GM15510 (cell line): ENCODE results near the gene SGMS1.

Experiments used
- POLR2A ChIP-seq: IDR thresholded peaks from 3 replicates; pipeline ENCODE4 v1.6.1; 2011; ENCODE audit warnings: borderline replicate concordance; ENCODE audit not compliant: insufficient read length; ENCODE audit errors: extremely low read depth

The SGMS1 gene

DNA sequence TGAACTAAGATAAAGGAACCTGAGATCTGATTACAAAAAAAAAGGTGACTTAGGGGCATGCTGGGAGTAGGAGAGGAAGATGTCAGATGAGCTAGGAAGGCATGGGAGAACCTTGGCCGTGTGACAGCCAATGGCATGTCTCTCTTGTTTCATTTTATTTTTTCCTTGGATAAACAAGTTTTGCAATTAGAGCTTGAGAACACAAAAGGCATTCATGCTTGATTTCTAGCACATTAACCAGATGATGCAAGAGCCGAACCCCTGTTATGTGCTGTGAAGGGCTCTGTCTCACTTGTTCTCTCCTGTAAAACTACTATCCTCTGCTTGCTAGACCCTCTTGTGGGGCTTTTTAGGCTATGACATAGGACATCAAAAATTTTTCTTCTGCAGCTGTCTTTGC, 238.1 kb downstream of the SGMS1 start:
- no peak for TF ChIP-seq POLR2A

DNA sequence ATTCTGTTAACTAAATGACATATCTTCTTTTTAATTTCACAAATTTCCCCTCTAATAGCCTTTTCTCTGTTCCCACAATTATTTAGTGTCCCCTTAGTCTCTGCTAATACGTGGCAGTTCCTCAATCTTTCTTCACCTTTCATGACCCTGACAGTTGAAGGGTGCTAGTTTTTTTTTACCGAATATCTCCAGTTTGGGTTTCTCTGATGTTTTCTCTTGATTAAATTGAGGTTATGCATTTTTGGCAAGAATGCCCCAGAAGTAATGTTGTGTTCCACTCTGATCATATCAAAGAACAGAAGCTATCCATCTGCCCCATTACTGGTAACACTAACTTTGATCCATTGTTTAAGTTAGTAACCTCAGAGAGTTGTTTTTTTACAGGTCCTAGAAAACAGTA, 238.9 kb downstream of the SGMS1 start:
- no peak for TF ChIP-seq POLR2A

DNA sequence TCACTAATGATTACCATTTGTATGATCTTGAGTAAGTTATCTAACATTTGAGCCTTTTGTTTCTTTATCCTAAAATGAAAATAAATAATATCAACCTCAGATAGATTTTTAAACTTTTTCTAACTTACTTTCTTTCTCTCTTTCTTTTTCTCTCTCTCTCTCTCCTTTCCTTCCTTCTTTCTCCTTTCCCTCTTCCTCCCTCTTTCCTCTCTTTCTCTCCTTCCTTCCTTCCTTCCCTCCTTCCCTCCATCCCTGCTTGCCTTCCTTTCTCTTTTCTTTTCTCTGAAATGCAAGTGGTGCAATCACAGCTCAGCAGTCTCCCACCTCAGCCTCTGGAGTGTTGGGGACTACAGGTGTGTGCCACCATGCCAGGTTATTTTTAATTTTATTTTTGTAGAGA, 239.5 kb downstream of the SGMS1 start:
- TF ChIP-seq POLR2A = no peak

DNA sequence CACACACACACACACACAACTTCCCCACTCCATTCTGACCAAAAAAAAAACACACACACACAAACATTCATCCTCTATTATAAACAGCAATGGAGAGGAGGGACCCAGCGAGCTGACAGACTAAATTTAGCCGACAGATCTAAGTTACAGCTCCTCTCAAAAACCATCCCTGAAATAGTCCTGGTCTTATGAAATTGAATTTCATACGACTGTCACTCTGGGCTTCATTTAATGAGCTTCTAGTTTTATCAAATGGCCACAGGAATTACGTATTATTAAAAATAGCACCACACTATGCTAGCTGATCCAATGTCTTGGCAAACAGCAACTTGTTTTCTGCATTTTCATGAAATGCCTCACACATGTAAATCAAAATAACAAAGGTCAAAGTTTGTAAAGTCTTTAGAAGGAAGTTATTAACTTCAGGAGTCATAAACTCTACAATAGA, 241.2 kb downstream of the SGMS1 start:
- TF ChIP-seq POLR2A = no peak

DNA sequence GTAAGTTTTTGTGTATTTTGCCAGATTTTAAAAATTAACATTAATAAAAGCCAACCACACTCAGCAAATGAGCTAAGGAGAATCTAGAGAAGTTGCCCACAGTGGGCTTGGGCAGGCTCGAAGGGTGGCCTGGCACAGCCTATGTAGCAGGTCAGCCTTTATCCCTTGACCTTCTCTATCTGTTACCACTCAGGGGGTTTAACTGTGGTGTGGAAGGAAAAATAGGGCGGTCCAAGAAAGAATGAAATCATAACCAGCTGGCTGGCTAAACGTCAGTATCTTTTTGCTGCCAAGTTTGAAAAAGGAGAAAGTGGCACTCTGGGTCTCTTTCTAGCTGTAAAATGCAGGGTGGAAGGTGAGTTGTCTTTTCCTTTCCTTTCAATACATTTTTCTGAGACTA, 242.1 kb downstream of the SGMS1 start:
- TF ChIP-seq POLR2A = no peak

DNA sequence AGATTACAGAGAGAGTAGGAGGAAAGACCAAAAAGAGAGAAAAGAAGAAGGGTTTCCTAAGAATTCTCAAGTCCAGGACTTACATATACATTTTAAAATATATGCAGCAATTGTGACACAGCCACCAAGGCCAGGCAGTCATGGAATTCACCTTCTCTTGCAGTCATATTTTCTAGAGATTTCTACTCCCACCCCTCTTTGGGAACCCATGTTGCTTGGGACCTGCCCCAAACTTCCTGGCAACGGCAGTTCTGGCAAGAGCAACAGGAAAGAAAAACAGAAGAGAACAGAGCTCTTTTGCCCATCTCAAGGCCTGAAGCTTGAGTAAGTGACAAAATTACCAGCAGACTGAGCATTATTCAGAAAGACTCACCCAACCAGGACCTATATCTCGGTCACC, 244.1 kb downstream of the SGMS1 start:
- no peak for TF ChIP-seq POLR2A

DNA sequence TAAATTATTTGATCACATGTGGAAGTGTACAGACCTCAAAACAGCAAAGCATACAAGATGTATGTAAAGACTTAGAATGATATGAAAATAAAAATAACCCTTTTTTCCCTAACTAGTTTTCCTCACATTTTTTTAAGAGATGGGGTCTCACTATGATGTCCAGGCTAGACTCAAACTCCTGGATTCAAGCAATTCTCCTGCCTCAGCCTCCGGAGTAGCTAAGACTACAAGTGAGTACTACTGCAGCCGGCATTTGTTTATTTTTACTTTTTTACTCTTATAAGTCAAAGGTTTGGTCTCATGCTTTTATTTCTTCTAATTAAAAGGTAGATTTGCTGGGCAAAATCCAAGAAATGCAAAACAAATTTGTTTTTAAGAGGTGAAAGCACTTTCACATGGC, 248.0 kb downstream of the SGMS1 start:
- TF ChIP-seq POLR2A = no peak

DNA sequence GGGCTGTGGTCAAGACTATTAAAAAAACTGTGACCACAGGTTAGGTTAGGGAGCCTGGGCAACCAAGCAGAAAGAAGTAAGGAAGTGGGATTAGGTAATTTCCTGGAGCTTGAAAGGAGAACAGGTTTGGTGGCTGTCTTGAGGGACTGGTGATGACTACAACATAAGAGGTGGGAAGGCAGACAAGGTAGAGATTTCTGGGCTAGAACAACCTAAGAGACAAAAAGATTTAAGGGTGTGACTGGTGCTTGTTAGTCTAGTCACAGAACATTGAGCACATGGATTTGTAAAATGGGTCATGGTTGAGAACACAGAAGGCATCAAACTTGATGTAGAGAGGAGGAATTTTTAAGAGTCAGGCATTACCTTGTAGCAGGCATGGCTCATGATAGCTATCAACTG, 248.7 kb downstream of the SGMS1 start:
- TF ChIP-seq POLR2A = no peak

DNA sequence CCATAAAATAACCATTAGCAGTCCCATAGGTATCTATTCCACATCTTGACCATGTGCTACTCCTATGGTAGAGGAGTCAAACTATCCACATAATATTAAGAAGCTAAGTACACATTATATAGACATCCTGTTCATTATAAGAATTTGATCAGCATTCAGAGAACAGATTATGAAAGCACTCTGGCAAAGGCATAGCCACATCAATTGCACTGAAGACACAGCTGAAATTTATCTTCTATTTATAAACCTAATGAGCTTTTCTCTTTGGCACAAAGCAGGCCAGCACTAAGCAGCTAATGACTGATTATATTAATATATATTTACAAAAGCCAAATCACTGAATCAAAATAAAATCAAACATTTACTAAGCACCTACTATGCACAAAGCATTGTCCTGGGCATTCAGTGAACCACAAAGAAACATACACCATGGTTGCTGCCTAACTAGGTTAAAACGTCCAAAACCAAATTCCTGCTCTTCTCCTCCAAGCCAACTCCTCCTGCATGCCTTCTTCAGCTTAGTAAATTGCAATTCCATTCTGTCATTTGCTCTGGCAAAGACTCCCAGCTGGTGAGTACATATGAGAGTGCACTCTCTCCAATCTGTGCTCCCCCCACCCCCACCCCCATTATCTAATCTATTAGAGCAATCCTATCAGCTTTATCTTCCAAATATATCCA, 249.8 kb downstream of the SGMS1 start:
- no peak for TF ChIP-seq POLR2A

DNA sequence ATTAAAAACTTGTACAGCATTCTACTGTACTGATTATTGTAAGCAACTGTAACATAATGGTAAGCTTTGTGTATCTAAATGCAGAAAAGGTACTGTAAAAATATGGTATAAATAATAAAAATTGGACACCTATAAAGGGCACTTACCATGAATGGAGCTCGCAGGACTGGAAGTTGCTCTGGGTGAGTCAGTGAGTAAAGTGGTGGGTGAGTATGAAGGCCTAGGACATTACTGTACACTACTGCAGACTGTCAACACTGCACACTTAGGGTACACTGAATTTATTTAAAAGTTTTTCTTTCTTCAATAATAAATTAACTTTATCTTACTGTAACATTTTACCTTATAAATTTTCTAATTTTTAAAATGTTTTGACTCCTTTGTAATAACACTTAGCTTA, 253.8 kb downstream of the SGMS1 start:
- no peak for TF ChIP-seq POLR2A

DNA sequence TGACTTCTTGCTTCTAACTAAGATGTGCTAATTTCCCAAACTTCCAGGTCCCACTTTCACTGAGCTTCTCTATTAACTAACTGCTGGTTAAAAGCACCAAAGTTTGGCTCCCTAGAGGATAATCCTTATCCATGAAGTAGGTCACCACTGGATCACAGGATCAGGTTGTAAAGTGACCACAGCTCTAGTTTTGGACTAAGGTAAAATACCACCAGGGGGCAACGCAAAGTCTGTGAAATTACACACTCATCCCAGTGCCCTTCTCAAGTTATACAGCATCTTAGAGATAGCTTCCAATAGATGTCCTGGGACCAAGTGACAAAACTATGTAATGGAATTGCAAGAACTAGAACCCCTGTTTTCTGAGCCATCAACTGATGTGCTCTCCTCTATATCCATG, 256.0 kb downstream of the SGMS1 start:
- no peak for TF ChIP-seq POLR2A

DNA sequence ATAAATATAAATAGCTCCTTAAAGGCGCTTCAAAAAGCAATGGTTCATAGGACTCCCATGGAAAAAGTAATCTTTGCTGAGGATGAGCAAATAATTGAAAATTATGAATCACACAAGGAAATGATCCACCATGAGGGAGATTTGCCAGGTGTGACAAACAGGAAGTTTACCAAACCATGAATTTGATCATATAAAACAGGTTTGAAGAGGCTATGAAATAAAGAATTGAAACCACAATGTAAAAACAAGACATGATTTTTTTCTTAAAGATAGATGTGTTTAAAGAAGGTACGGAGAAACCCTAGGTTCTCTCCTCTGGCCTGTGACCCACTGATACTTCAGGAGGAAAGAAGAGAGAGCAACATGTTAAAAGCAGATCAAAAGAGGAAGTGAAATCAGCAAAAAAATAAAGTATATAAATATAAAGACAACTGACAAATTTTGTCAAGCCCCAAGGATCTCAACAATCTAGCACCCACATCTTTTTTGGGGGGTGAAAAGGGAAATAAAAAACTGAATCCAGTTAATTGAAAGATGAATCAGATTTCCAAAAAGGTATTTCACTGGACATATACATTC, 261.1 kb downstream of the SGMS1 start:
- TF ChIP-seq POLR2A = no peak

DNA sequence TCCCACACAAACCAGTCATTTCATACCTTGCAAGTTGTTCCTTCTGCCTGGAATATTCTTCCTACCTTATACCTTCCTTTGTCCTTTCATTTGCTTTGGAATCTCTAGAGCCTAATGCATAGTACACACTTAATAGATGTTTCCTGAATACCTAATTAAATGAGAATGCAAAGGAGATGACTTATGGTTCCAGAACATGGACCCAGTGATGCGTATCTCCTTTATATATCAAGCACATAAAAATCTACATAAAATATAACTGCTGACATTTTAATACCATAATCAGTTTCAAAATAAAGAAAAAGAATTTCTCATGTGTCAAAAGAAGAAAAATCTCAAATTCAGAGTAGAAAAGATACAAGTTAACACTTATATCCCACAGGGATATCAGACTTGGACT, 261.8 kb downstream of the SGMS1 start:
- TF ChIP-seq POLR2A = no peak

DNA sequence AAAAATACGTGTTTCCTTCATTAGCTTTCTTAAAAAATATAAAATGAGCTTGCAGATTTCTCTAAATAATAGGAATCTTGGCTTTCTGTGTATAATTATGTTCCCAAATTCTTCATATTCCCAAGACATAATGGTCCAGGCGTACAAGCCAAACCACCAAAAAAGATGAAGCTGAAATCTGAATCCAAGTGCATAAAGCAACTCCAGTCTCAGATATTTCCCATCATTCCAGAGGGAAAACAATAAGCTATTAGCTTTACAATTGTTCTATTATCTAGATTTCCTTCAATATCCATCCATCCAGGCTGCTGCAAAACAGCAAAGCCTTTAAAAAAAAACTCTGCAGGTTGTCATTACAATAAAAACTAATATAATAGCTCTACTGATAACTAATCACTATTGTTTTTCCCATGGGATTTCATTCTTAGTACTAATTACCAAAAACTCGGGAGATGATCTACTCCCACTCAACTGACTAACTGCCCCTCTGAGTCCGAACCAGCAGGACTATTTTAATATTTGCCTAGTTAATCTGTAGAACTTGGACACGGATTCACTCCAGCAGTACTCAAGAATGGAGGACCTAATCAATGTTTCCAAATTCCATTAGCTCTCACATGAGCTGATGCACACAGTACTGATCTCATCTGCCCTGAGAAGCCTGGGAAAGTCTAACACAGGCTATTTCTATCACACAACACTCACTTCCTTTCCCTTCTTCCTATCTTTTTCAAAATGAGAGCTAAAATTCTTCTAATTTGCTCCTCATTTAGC, 263.5 kb downstream of the SGMS1 start:
- TF ChIP-seq POLR2A = no peak

DNA sequence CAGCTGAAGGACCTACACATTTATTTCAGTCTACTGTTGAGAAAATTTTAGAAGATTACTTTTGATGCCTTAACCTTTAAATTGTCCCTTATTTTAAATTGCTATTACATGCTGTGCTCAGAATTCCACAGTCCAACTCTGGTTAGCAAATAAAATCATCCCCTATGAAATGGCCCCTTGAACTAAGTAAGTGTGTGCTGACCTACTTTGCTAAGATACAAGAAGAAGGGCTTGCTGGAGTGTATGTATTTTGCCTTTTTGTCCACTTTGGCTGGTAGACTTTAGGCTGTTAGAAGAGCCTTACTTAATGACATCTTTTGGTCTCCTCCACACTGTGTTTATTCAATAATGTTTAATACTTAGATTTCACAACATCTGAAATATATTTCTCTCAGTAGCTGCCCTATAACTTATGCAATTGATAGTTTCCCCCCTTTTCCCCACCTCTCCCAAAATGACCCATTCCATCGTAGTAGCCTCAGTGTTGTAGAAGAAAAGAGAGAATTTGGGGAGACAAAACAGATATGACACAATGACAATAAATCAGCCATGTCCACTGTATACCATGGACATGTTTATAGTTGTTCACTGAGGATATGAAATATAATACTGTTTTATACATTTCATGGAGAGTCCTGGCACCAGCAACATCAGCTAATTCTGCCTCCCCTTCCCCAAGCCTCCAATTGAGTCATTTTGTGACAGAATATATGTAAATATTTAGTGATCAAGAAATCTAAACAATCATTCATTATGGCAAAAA, 264.6 kb downstream of the SGMS1 start:
- no peak for TF ChIP-seq POLR2A

DNA sequence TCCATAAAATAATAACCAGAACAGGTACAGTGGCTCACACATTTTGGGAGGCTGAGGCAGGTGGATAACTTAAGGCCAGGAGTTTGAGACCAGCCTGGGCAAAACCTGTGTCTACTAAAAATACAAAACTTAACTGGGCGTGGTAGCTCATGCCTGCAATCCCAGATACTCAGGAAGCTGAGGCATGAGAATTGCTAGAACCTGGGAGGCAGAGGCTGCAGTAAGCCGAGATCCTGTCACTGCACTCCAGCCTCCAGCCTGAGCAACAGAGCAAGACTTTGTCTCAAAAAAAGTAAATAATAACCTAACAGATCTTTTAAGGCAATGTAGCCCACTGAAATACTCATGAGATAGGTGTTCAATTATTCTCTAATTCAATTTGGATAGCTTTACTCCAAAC, 265.3 kb downstream of the SGMS1 start:
- TF ChIP-seq POLR2A = no peak

DNA sequence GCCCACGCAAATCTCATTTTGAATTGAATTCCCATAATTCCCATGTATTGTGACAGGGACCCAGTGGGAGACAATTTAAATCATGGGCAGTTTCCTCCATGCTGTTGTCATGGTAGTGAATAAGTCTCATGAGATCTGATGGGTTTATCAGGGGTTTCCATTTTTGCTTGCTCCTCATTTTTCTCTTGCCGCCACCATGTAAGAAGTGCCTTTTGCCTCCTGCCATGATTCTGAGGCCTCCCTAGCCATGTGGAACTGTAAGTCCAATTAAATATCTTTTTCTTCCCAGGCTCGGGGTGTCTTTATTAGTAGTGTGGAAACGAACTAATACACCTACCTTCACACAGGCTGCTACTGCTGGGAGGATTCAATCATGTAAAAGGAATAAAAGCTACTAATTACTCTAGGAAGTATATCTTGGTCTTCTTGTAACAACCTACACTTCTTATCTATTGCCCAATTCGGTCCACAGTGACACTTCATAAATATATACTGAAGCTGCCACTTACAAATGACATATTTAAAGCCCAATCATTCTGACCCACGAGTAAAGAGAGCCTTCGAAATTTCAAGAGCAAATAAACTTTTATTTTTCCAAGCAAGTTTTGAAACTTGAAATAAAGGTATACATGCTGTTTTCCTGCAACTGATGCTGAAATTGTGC, 272.1 kb downstream of the SGMS1 start:
- no peak for TF ChIP-seq POLR2A
